GM21723 (cell line): Measurements from ENCODE around the gene FAM47E.
"Not testable (repeated sequence)": the region's sequence is repeated elsewhere in the genome, so short reads cannot be mapped to it uniquely, and the experiment has no call there.

ENCODE experiments used
- ATAC-seq: cut with Tn5 transposase; IDR thresholded peaks from one replicate; pipeline ENCODE4 v1.9.1; 2021; ENCODE audit warnings: mild to moderate bottlenecking, moderate library complexity; ENCODE audit not compliant: unreplicated experiment

Gene FAM47E

GRCh38 chr4:76224171-76224570 lies 27.4 kb upstream of the FAM47E start:
- ATAC-seq: no peak

GRCh38 chr4:76226418-76226817 lies 25.1 kb upstream of the FAM47E start:
- no peak for ATAC-seq

- no peak for ATAC-seq
Measured at GRCh38 chr4:76232681-76233080, 18.8 kb upstream of the FAM47E start.

GRCh38 chr4:76233083-76233482 lies 18.4 kb upstream of the FAM47E start:
- no peak for ATAC-seq

- no peak for ATAC-seq
Measured at GRCh38 chr4:76233529-76233928, 18.0 kb upstream of the FAM47E start.

GRCh38 chr4:76233967-76234678 lies 17.4 kb upstream of the FAM47E start:
- ATAC-seq: no peak

- no peak for ATAC-seq
Measured at GRCh38 chr4:76234679-76235044, 16.9 kb upstream of the FAM47E start.

- ATAC-seq: no peak
Measured at GRCh38 chr4:76235407-76235806, 16.1 kb upstream of the FAM47E start.

- ATAC-seq: no peak
Measured at GRCh38 chr4:76235915-76236314, 15.6 kb upstream of the FAM47E start.

GRCh38 chr4:76238236-76238635 lies 13.3 kb upstream of the FAM47E start:
- no peak for ATAC-seq

- no peak for ATAC-seq
Measured at GRCh38 chr4:76238701-76239100, 12.8 kb upstream of the FAM47E start.

GRCh38 chr4:76240236-76240635 lies 11.3 kb upstream of the FAM47E start:
- no peak for ATAC-seq

- ATAC-seq: not testable (repeated sequence)
Measured at GRCh38 chr4:76243877-76244276, 7.6 kb upstream of the FAM47E start.

GRCh38 chr4:76246025-76246424 lies 5.5 kb upstream of the FAM47E start:
- ATAC-seq: no peak

- no peak for ATAC-seq
Measured at GRCh38 chr4:76246852-76247251, 4.7 kb upstream of the FAM47E start.

- ATAC-seq: no peak
Measured at GRCh38 chr4:76250962-76251361, 559 bp upstream of the FAM47E start.

- ATAC-seq: no peak
Measured at GRCh38 chr4:76252271-76252653, 741 bp downstream of the FAM47E start.

- no peak for ATAC-seq
Measured at GRCh38 chr4:76253511-76253910, 2.0 kb downstream of the FAM47E start.

- no peak for ATAC-seq
Measured at GRCh38 chr4:76256032-76256431, 4.5 kb downstream of the FAM47E start.

- ATAC-seq: no peak
Measured at GRCh38 chr4:76256968-76257367, 5.4 kb downstream of the FAM47E start.

- ATAC-seq: no peak
Measured at GRCh38 chr4:76257824-76258223, 6.3 kb downstream of the FAM47E start.

- ATAC-seq: no peak
Measured at GRCh38 chr4:76260571-76260970, 9.1 kb downstream of the FAM47E start.

- no peak for ATAC-seq
Measured at GRCh38 chr4:76265631-76266218, 14.2 kb downstream of the FAM47E start.
